H1 (cell line): ENCODE results near the gene KIF5C. TPM values are rescaled to one million over a fixed set of nuclear protein-coding genes. Genes with fewer than 3 reads are reported as not detected.

Experiments
- polyA plus RNA-seq, 7 experiments: library from polyadenylated mRNA; depleted of rRNA in 3 of 7; stranded (reverse) in 5 of 7; unstranded in 2 of 7; fragments of >200 nt in 5 of 7; fragments of 200-250 nt in 2 of 7; gene quantifications; 1 replicate in 5 of 7; 2 replicates in 1 of 7; 4 replicates in 1 of 7; pipeline versions ENCODE4 v1.2.1 to v1.2.3, GENCODE V29; 2011 to 2013; ENCODE audit warnings: missing spikeins in 2 of 7, mixed read lengths in 2 of 7
- total RNA-seq: library from RNA; stranded (reverse); fragmentation: NEBNext Ultra II Directional; extraction: Animal tissue kit (Norgen Biotek cat#: 25700); gene quantifications from 2 replicates; pipeline ENCODE4 v1.2.1, GENCODE V29; 2021
- TF ChIP-seq, protein P1 (sequence below): fragments of 300-600 bp; sonication (generic); IDR thresholded peaks from 2 replicates; pipeline ENCODE4 v1.7.1; 2012; ENCODE audit warnings: low read length, moderate library complexity, mild to moderate bottlenecking, inconsistent platforms; ENCODE audit not compliant: insufficient replicate concordance

KIF5C gene
- total and polyA plus RNA-seq, 2 of the 8 experiments (the other 6 are each of a cell fraction or from before 2014, with no cell fraction given): 16.3 to 66.4 TPM

DNA sequence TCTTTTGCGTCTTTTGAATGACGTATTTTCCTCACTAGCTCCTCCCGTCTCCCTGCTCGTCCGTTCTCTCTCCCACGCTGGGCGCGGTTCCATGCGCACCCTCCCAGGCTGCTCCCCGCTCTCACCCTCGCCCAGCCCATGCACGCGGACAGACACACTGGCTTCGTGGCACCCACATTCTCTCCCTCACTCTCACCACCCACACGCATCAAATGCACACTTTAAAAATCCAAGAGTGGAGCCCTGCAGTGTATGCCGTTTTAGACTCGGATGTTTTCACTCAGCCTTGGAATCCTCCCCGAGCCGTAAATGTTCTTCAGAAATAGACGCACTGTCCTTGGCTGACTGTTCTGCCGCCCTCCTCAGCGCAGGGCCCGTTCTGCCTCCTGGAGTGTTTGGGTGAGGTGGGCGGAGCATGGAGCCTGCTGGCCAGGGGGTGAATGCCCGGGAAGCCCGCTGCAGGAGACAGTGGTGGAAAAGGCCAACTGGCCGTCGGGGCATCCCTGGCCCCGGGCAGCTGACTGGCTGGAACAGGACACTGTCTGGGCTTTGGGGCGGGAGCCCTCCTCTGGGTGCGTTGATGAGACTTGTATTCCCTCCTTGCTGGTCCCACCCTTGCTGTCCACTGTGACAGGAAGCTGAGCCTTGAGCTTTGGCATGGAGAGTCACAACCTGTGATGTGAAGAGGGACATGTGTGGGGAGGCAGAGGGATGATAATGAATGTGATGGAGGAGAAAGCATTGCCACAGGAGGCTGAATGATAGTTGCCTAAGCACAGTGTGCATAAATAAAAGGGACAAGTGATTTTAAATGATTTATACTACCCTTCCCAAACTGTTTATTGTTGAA lies 128.1 kb downstream of the KIF5C start (continued):
- TF ChIP-seq, protein P1, sequence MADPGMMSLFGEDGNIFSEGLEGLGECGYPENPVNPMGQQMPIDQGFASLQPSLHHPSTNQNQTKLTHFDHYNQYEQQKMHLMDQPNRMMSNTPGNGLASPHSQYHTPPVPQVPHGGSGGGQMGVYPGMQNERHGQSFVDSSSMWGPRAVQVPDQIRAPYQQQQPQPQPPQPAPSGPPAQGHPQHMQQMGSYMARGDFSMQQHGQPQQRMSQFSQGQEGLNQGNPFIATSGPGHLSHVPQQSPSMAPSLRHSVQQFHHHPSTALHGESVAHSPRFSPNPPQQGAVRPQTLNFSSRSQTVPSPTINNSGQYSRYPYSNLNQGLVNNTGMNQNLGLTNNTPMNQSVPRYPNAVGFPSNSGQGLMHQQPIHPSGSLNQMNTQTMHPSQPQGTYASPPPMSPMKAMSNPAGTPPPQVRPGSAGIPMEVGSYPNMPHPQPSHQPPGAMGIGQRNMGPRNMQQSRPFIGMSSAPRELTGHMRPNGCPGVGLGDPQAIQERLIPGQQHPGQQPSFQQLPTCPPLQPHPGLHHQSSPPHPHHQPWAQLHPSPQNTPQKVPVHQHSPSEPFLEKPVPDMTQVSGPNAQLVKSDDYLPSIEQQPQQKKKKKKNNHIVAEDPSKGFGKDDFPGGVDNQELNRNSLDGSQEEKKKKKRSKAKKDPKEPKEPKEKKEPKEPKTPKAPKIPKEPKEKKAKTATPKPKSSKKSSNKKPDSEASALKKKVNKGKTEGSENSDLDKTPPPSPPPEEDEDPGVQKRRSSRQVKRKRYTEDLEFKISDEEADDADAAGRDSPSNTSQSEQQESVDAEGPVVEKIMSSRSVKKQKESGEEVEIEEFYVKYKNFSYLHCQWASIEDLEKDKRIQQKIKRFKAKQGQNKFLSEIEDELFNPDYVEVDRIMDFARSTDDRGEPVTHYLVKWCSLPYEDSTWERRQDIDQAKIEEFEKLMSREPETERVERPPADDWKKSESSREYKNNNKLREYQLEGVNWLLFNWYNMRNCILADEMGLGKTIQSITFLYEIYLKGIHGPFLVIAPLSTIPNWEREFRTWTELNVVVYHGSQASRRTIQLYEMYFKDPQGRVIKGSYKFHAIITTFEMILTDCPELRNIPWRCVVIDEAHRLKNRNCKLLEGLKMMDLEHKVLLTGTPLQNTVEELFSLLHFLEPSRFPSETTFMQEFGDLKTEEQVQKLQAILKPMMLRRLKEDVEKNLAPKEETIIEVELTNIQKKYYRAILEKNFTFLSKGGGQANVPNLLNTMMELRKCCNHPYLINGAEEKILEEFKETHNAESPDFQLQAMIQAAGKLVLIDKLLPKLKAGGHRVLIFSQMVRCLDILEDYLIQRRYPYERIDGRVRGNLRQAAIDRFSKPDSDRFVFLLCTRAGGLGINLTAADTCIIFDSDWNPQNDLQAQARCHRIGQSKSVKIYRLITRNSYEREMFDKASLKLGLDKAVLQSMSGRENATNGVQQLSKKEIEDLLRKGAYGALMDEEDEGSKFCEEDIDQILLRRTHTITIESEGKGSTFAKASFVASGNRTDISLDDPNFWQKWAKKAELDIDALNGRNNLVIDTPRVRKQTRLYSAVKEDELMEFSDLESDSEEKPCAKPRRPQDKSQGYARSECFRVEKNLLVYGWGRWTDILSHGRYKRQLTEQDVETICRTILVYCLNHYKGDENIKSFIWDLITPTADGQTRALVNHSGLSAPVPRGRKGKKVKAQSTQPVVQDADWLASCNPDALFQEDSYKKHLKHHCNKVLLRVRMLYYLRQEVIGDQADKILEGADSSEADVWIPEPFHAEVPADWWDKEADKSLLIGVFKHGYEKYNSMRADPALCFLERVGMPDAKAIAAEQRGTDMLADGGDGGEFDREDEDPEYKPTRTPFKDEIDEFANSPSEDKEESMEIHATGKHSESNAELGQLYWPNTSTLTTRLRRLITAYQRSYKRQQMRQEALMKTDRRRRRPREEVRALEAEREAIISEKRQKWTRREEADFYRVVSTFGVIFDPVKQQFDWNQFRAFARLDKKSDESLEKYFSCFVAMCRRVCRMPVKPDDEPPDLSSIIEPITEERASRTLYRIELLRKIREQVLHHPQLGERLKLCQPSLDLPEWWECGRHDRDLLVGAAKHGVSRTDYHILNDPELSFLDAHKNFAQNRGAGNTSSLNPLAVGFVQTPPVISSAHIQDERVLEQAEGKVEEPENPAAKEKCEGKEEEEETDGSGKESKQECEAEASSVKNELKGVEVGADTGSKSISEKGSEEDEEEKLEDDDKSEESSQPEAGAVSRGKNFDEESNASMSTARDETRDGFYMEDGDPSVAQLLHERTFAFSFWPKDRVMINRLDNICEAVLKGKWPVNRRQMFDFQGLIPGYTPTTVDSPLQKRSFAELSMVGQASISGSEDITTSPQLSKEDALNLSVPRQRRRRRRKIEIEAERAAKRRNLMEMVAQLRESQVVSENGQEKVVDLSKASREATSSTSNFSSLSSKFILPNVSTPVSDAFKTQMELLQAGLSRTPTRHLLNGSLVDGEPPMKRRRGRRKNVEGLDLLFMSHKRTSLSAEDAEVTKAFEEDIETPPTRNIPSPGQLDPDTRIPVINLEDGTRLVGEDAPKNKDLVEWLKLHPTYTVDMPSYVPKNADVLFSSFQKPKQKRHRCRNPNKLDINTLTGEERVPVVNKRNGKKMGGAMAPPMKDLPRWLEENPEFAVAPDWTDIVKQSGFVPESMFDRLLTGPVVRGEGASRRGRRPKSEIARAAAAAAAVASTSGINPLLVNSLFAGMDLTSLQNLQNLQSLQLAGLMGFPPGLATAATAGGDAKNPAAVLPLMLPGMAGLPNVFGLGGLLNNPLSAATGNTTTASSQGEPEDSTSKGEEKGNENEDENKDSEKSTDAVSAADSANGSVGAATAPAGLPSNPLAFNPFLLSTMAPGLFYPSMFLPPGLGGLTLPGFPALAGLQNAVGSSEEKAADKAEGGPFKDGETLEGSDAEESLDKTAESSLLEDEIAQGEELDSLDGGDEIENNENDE: no peak
